22Rv1 (cell line): Measurements from ENCODE around the gene DUSP16.

Experiments
- ZFX ChIP-seq: fragments of 450-650 bp; IDR thresholded peaks from 2 replicates; pipeline ENCODE4 v1.6.1; 2017; ENCODE audit warnings: antibody characterized with exemption, borderline replicate concordance
- TF ChIP-seq, protein P1 (sequence below): fragments of 450-650 bp; IDR thresholded peaks from 2 replicates; pipeline ENCODE4 v1.5.1; 2017; ENCODE audit warnings: mild to moderate bottlenecking

DNA sequence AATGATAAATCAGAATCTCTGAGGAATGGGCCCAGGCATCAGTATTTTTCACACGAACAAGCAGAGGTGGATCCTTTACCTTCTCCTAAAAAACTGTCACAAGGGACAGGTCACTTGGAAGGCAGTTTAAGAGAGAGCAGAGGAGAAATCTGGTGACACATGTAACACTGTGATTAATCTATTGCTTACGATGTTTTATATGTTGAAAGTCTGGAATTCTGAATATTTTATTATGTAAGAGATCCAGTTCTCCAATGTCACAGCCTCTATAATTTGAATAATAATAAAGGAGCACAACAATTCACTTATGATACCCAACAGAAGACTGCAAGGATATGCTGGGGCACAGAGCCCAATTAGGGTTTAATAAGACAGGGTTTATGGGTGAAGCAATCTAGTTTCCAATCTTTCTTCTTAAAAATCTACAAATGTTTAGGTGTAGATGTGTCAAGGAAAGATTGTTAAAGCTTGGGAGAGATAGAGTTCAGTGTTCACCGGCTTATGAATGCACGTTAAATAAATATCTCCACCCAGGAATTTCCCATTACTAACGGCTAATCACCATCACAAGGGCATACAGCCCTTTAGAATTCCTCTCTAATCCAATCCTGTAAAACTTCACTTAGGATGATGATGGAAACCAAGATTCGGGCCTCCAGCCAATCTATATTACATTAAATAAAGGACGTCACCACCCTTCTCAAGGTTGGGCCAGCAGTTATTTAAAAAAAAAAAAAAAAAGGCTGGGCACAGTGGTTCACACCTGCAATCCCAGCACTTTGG, 23.4 kb downstream of the DUSP16 start:
- TF ChIP-seq, protein P1, sequence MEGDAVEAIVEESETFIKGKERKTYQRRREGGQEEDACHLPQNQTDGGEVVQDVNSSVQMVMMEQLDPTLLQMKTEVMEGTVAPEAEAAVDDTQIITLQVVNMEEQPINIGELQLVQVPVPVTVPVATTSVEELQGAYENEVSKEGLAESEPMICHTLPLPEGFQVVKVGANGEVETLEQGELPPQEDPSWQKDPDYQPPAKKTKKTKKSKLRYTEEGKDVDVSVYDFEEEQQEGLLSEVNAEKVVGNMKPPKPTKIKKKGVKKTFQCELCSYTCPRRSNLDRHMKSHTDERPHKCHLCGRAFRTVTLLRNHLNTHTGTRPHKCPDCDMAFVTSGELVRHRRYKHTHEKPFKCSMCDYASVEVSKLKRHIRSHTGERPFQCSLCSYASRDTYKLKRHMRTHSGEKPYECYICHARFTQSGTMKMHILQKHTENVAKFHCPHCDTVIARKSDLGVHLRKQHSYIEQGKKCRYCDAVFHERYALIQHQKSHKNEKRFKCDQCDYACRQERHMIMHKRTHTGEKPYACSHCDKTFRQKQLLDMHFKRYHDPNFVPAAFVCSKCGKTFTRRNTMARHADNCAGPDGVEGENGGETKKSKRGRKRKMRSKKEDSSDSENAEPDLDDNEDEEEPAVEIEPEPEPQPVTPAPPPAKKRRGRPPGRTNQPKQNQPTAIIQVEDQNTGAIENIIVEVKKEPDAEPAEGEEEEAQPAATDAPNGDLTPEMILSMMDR: no peak
- no peak for TF ChIP-seq ZFX
